ENCODE data around the gene HYI.

DNA sequence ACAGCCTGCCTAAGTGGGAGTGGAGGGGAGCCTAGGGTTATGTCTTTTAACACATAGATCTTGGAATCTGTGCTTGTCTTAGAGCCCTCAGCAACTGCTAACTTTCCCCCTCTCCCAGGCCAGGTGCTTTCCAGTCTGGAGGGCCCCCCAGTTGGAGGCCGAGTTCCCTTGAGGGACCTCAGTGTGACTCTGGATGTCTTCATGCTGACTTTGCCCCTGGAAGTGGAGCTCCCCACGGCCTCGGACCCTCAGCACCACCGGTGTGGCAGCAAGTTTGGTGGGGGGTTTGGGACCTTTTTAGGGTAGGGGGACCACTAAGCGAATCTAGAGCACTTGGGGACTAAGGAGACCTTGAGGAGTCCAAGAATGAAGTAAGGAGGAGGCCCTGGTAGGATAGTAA lies 22.9 kb downstream of the HYI start:
- TF ChIP-seq, protein P1, sequence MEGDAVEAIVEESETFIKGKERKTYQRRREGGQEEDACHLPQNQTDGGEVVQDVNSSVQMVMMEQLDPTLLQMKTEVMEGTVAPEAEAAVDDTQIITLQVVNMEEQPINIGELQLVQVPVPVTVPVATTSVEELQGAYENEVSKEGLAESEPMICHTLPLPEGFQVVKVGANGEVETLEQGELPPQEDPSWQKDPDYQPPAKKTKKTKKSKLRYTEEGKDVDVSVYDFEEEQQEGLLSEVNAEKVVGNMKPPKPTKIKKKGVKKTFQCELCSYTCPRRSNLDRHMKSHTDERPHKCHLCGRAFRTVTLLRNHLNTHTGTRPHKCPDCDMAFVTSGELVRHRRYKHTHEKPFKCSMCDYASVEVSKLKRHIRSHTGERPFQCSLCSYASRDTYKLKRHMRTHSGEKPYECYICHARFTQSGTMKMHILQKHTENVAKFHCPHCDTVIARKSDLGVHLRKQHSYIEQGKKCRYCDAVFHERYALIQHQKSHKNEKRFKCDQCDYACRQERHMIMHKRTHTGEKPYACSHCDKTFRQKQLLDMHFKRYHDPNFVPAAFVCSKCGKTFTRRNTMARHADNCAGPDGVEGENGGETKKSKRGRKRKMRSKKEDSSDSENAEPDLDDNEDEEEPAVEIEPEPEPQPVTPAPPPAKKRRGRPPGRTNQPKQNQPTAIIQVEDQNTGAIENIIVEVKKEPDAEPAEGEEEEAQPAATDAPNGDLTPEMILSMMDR (IDR thresholded peaks at IDR 0.05), result no peak
- no peak for TF ChIP-seq POLR2A (IDR thresholded peaks at IDR 0.05)
